IMR-90 (cell line): ENCODE results near the gene LDLRAD3. TPM values are rescaled to one million over a fixed set of nuclear protein-coding genes. Genes with fewer than 3 reads are reported as not detected.

Experiments
- ATAC-seq: fragments of 200-7000 bp; cut with Tn5 transposase; 2 replicates; pipeline ENCODE4 v1.9.1; 2020; ENCODE audit warnings: low read depth, mild to moderate bottlenecking, moderate library complexity
- BruUV-seq: library from RNA; stranded (reverse); fragments of 400-500 nt; replicated peaks from 2 replicates; lab custom pipeline; 2021; lab: Mats Ljungman, UMichigan
- CTCF ChIA-PET: fragments of 300-600 bp; formaldehyde crosslinking; extraction: SDS; loops from one replicate; lab custom pipeline; 2021; ENCODE audit warnings: antibody characterized with exemption; lab: Yijun Ruan, JAX
- POLR2A ChIA-PET: fragments of 300-600 bp; sonication (Branson Sonifier 250); formaldehyde crosslinking; loops from one replicate; lab custom pipeline; 2022; ENCODE audit warnings: antibody characterized with exemption; ENCODE audit not compliant: unreplicated experiment; lab: Charles Lee
- DNase-seq: peaks from one replicate; pipeline ENCODE4 v3.0.0; 2013
- H2AFZ ChIP-seq: replicated peaks from 2 replicates; pipeline ENCODE3; 2013; ENCODE audit warnings: low read length, mild to moderate bottlenecking; ENCODE audit not compliant: poor library complexity
- H2AK5ac ChIP-seq: 2 replicates; pipeline ENCODE4 v1.6.1; 2013; ENCODE audit warnings: low read depth, low read length, inconsistent platforms
- H2AK9ac ChIP-seq: replicated peaks from 2 replicates; pipeline ENCODE3; 2013; ENCODE audit warnings: mild to moderate bottlenecking, low read depth, low read length, moderate library complexity; ENCODE audit not compliant: poor library complexity
- H2BK120ac ChIP-seq: 2 replicates; pipeline ENCODE4 v1.6.1; 2013; ENCODE audit warnings: low read depth, low read length, inconsistent platforms
- H2BK15ac ChIP-seq: 3 replicates; pipeline ENCODE4 v1.6.1; 2013; ENCODE audit warnings: low read depth, low read length, inconsistent platforms
- H2BK20ac ChIP-seq: 2 replicates; pipeline ENCODE4 v1.6.1; 2013; ENCODE audit warnings: low read depth, mild to moderate bottlenecking, inconsistent platforms, low read length, moderate library complexity
- H2BK5ac ChIP-seq: 2 replicates; pipeline ENCODE4 v1.6.1; 2013; ENCODE audit warnings: mild to moderate bottlenecking, low read depth, low read length, inconsistent platforms; ENCODE audit not compliant: poor library complexity, severe bottlenecking
- H3K14ac ChIP-seq: replicated peaks from 2 replicates; pipeline ENCODE4 v1.6.1; 2013; ENCODE audit warnings: low read depth, low read length, inconsistent platforms
- H3K18ac ChIP-seq: 2 replicates; pipeline ENCODE4 v1.6.1; 2013; ENCODE audit warnings: low read depth, low read length, control low read depth
- H3K23ac ChIP-seq: 2 replicates; pipeline ENCODE4 v1.6.1; 2013; ENCODE audit warnings: low read depth, low read length, inconsistent platforms
- H3K27ac ChIP-seq: 2 replicates; pipeline ENCODE4 v1.5.1; 2013; ENCODE audit warnings: mild to moderate bottlenecking, control low read depth, low read length; ENCODE audit not compliant: insufficient read depth
- H3K27me3 ChIP-seq: 2 replicates; pipeline ENCODE4 v1.6.1; 2013; ENCODE audit warnings: low read length; ENCODE audit not compliant: control insufficient read depth, insufficient read depth
- H3K36me3 ChIP-seq: 2 replicates; pipeline ENCODE4 v1.6.1; 2013; ENCODE audit warnings: low read length, mixed read lengths; ENCODE audit not compliant: control insufficient read depth, insufficient read depth
- H3K4ac ChIP-seq: 2 replicates; pipeline ENCODE4 v1.6.1; 2013; ENCODE audit warnings: low read depth, low read length, inconsistent platforms
- H3K4me1 ChIP-seq: 2 replicates; pipeline ENCODE4 v1.6.1; 2013; ENCODE audit warnings: low read length, mixed read lengths; ENCODE audit not compliant: control insufficient read depth, insufficient read depth
- H3K4me2 ChIP-seq: 2 replicates; pipeline ENCODE4 v1.6.1; 2013; ENCODE audit warnings: low read depth, mild to moderate bottlenecking, control low read depth, low read length, moderate library complexity
- H3K4me3 ChIP-seq: 2 replicates; pipeline ENCODE4 v1.5.1; 2013; ENCODE audit warnings: low read depth, mild to moderate bottlenecking, control low read depth, low read length, moderate library complexity; ENCODE audit not compliant: insufficient read depth
- H3K56ac ChIP-seq: 2 replicates; pipeline ENCODE4 v1.6.1; 2013; ENCODE audit warnings: low read length, inconsistent platforms; ENCODE audit not compliant: insufficient read depth; ENCODE audit errors: extremely low read depth
- H3K79me1 ChIP-seq, 2 experiments: 2 replicates each; pipeline ENCODE4 v1.6.1; 2013; ENCODE audit warnings: low read length in 2 of 2, inconsistent platforms in 1 of 2, low read depth in 1 of 2
- H3K9ac ChIP-seq: 2 replicates; pipeline ENCODE4 v1.6.1; 2013; ENCODE audit warnings: low read depth, low read length, control low read depth
- H3K9me1 ChIP-seq: 2 replicates; pipeline ENCODE4 v1.6.1; 2013; ENCODE audit warnings: low read length, inconsistent platforms; ENCODE audit not compliant: insufficient read depth
- H3K9me3 ChIP-seq: 2 replicates; pipeline ENCODE4 v1.6.1; 2013; ENCODE audit warnings: low read length; ENCODE audit not compliant: control insufficient read depth, insufficient read depth
- H4K20me1 ChIP-seq: 2 replicates; pipeline ENCODE4 v1.6.1; 2013; ENCODE audit warnings: low read length, inconsistent platforms; ENCODE audit not compliant: insufficient read depth
- H4K5ac ChIP-seq: 2 replicates; pipeline ENCODE4 v1.6.1; 2013; ENCODE audit warnings: mild to moderate bottlenecking, low read depth, low read length, control low read depth
- H4K8ac ChIP-seq, 2 experiments: 2 replicates each; pipeline ENCODE4 v1.6.1; 2013; ENCODE audit warnings: low read depth in 2 of 2, low read length in 2 of 2, control low read depth in 1 of 2, inconsistent platforms in 1 of 2
- H4K91ac ChIP-seq: 2 replicates; pipeline ENCODE4 v1.6.1; 2013; ENCODE audit warnings: low read depth, low read length, inconsistent platforms; ENCODE audit not compliant: insufficient read depth
- MAFK ChIP-seq: IDR thresholded peaks from 2 replicates; pipeline ENCODE4 v1.6.1; 2012; ENCODE audit warnings: low read depth, low read length, improper control_type of control experiment
- MAZ ChIP-seq: IDR thresholded peaks from 2 replicates; pipeline ENCODE4 v1.6.1; 2012; ENCODE audit warnings: low read depth, mild to moderate bottlenecking, low read length, improper control_type of control experiment, moderate library complexity, borderline replicate concordance
- RAD21 ChIP-seq: IDR thresholded peaks from 2 replicates; pipeline ENCODE4 v1.6.1; 2012; ENCODE audit warnings: low read length, improper control_type of control experiment
- RCOR1 ChIP-seq: IDR thresholded peaks from 2 replicates; pipeline ENCODE4 v1.6.1; 2012; ENCODE audit warnings: mild to moderate bottlenecking, low read length, improper control_type of control experiment; ENCODE audit not compliant: insufficient replicate concordance
- SMC3 ChIP-seq: fragments of 150-350 bp; IDR thresholded peaks from 2 replicates; pipeline ENCODE4 v1.6.1; 2016; ENCODE audit warnings: low read depth, mild to moderate bottlenecking, antibody characterized with exemption, low read length, moderate library complexity
- WGBS, 2 experiments: methylation state at CpG; one replicate each; pipeline versions ENCODE4 v1.1.5 to v1.1.7; 2013; ENCODE audit warnings: missing lambda C conversion rate in 2 of 2; ENCODE audit not compliant: insufficient read length in 1 of 2; ENCODE audit errors: extremely low coverage in 2 of 2; 5-methylcytosine and 5-hydroxymethylcytosine counted together
- dilution Hi-C: fragments of 300-500 bp; cut with HindIII; formaldehyde crosslinking; loops from one replicate; pipeline ENCODE4 v1.14.3; 2018; ENCODE audit warnings: low sequenced_read_pairs; ENCODE audit not compliant: unreplicated experiment
- in situ Hi-C: fragments of 300-500 bp; cut with MboI; formaldehyde crosslinking; loops from 3 replicates; pipeline ENCODE4 v1.14.3; 2019; ENCODE audit warnings: low sequenced_read_pairs, inconsistent platforms, mixed read lengths
- intact Hi-C: fragments of 100-400 bp; cut with micrococcal nuclease; formaldehyde crosslinking; loops from 2 replicates; pipeline ENCODE4 v1.10.0; 2022
- polyA plus RNA-seq, 3 experiments: library from polyadenylated mRNA; depleted of rRNA; stranded (reverse); fragments of >200 nt; gene quantifications; 2 replicates each; pipeline ENCODE4 v1.2.3, GENCODE V29; 2012; ENCODE audit warnings: low replicate concordance in 1 of 3
- total RNA-seq: library from RNA; depleted of rRNA; stranded (reverse); fragments of >200 nt; gene quantifications from 2 replicates; pipeline ENCODE4 v1.2.3, GENCODE V29; 2012
- TF ChIP-seq, protein P1 (sequence below): conservative IDR thresholded peaks from 2 replicates; pipeline ENCODE4 v1.5.1; 2012; ENCODE audit warnings: mild to moderate bottlenecking, low read depth, low read length, improper control_type of control experiment

Gene LDLRAD3
- total and polyA plus RNA-seq, 2 of the 4 experiments (the other 2 are of a cell fraction): 2.7 to 6.4 TPM

DNA sequence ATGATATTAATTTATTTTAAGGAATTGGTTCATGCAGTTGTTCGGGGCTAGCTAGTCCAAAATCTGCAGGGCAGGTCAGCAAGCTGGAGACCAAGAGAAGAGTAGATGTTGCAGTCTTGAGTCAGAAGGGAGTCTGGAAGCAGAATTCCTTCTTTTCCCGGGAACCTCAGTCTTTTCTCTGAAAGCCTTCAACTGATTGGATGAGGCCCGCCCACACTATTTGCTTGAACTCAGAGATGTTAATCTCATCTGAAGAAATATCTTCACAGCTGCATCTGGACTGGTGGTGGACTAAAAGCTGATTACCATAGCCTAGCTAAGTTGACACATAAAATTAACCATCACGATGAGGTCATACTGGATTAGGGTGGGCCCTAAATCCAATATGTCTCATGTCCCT lies 223.2 kb downstream of the LDLRAD3 start:
- Histone ChIP-seq H3K27ac (no peak overlapping the region), H3K4me2 (no peak overlapping the region), H4K91ac (no peak overlapping the region), H4K8ac (no peak overlapping the region), H3K4ac (no peak overlapping the region), H2AK5ac (no peak overlapping the region), H2AK9ac (no peak overlapping the region), H3K9me3 (no peaks in the 10 kb centered on the region), H4K20me1 (0 out of 2 replicates have a peak, but pooled peaks cover 3% of the 10 kb centered on the region), H3K4me3 (no peak overlapping the region), H3K9ac (no peak overlapping the region), H3K14ac (no peak overlapping the region), H3K27me3 (no peaks in the 10 kb centered on the region), H3K9me1 (no peaks in the 10 kb centered on the region; the same call in 1 of the 2 replicates), H2AFZ (no peak overlapping the region), H3K23ac (no peak overlapping the region), H3K79me1 (no peaks in the 10 kb centered on the region), H2BK15ac (no peak overlapping the region), H2BK120ac (no peak overlapping the region), H2BK5ac (no peak overlapping the region), H3K4me1 (peaks cover 1% of the 10 kb centered on the region; the same call in 1 of the 2 replicates), H2BK20ac (no peak overlapping the region), H3K56ac (no peak overlapping the region), H4K5ac (no peak overlapping the region), H3K36me3 (no peaks in the 10 kb centered on the region), H3K18ac (no peak overlapping the region)
- ChIA-PET CTCF (no interaction called here), POLR2A (no interaction called here)
- in situ Hi-C loops: no loop called here
- BruUV-seq: no TSS peak
- no peak for ATAC-seq
- TF ChIP-seq, protein P1, sequence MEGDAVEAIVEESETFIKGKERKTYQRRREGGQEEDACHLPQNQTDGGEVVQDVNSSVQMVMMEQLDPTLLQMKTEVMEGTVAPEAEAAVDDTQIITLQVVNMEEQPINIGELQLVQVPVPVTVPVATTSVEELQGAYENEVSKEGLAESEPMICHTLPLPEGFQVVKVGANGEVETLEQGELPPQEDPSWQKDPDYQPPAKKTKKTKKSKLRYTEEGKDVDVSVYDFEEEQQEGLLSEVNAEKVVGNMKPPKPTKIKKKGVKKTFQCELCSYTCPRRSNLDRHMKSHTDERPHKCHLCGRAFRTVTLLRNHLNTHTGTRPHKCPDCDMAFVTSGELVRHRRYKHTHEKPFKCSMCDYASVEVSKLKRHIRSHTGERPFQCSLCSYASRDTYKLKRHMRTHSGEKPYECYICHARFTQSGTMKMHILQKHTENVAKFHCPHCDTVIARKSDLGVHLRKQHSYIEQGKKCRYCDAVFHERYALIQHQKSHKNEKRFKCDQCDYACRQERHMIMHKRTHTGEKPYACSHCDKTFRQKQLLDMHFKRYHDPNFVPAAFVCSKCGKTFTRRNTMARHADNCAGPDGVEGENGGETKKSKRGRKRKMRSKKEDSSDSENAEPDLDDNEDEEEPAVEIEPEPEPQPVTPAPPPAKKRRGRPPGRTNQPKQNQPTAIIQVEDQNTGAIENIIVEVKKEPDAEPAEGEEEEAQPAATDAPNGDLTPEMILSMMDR: no peak
- TF ChIP-seq SMC3 (no peak), RAD21 (no peak), RCOR1 (no peak), MAFK (no peak), MAZ (no peak)
- no peak for DNase-seq
- intact Hi-C loops: no loop called here
- dilution Hi-C loops: no loop called here
- WGBS, 2 experiments: 100% methylated on average over 1 of the region's 4 CpGs; no CpG with 5 or more reads in 1 of the 2 experiments
